NCI-H774 (cell line): ENCODE measurements around the gene FAM219A.

Experiments used
- DNase-seq: peaks from one replicate; lab custom pipeline; 2025; lab: John Stamatoyannopoulos, UW

The FAM219A gene

GRCh38 chr9:34458013-34458958 lies at the start of gene FAM219A, which contains the start of gene DNAI1:
Gene FAM219A (minus strand): TSS chr9:34458570. CDS start chr9:34458263, 307 bp downstream.
Gene DNAI1 (plus strand): TSS chr9:34458805. CDS start chr9:34459006, 201 bp downstream.
- DNase-seq: peak; percentile 98

DNA sequence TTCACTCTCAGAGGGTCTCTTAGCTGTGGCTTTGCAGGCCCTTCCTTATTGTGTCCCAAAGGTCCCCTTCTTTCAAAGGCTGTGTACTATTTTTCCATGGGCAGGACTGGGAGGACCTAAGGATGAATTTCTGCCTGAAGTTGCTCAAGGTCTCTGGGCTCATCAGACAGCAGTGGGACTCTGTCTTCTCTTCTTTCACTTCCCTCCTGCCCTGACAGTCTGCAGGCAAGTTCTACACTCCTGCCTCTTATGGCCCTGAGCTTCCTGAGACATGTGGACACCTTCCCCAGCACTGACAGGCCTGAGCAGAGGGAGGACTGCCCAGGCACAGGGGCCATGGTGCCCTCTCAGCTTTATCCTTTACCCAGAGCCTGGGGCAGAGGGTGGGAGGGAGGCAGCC lies 49.6 kb upstream of the FAM219A start:
- DNase-seq: no peak

- DNase-seq: no peak
Observed at GRCh38 chr9:34507556-34507955, 49.2 kb upstream of the FAM219A start.

- no peak for DNase-seq
Observed at GRCh38 chr9:34506623-34507022, 48.3 kb upstream of the FAM219A start.

DNA sequence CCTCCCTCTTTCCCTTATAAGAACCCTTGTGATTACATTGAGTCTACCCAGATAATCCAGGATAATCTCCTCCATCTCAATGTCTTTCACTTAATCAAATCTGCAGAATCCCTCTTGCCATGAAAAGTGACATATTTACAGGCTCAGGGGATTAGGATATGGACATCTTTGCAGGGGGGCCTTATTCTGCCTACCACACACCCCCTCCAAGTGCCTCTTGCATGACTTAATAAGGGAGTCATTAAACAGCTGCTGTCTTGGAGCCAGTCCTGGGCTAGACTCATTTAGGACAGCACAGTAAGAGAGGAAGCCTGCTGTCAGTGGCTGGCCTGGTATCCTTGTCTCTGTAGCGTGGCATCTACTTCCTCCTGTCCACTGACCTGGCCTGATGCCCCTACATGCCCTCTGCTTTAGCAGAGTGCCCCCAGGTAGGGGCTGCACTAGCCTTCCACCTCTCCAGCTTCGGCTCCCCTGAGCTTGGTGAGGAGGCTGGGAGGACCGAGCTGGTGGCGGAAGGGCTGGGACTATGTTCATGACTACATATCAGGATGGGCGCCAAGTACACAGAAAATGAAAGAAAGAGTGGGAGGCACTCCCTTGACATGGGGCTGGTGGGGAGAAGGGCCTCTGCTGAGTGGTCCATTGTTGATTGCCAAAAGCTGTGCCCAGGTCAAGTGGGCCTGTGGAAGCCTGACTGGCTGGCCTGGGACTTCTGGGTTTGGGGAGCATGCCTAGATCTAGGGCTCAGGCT lies 47.2 kb upstream of the FAM219A start:
- no peak for DNase-seq

- DNase-seq: no peak
Observed at GRCh38 chr9:34503406-34503805, 45.0 kb upstream of the FAM219A start.

- no peak for DNase-seq
Observed at GRCh38 chr9:34502891-34503290, 44.5 kb upstream of the FAM219A start.

- DNase-seq: no peak
Observed at GRCh38 chr9:34502471-34502870, 44.1 kb upstream of the FAM219A start.

DNA sequence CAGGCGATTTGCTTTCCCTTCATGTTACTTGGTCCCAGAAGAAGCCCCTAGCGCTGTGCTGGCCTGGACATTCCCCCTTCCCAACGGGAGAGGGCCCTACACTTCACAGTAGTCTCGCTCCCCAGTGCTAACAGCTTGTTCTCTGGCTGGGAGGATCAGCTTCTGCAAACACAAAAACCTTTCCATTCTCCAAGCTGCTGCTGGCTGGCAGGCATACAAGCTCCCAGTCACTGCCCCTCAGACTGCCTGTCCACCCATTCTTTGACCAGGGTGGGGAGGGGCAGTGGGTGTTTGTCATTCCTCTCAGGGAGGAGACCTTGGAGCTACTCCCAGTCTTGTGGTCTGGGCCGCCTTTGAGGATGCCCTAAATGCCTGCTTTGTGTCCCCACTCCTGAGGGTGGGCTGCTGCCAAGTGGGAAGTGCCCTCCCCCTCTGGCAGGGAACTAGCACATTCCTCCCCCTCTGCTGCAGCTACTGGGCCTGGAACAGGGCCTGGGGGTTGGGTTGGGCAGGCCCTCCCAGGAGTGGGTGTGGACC lies 43.6 kb upstream of the FAM219A start:
- DNase-seq: no peak

DNA sequence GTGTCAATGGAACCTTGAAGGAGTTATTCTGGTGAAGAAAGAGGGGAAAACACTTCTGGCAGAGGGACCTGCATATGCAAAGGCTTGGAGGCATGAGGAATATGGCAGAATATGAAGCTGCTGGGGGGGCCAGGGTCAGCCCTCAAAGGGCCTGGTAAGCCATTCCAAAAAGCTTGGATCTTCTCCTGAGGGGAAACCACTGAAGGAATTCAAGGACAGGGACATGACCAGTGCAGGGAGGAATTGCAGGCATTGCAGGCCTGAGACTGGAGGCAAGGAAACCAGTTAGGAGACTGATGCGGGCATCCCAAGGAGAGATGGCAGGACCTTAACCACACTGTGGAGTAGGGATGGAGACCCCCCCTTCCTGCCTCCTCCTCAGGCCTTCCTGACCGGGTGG lies 43.0 kb upstream of the FAM219A start:
- DNase-seq: no peak

DNA sequence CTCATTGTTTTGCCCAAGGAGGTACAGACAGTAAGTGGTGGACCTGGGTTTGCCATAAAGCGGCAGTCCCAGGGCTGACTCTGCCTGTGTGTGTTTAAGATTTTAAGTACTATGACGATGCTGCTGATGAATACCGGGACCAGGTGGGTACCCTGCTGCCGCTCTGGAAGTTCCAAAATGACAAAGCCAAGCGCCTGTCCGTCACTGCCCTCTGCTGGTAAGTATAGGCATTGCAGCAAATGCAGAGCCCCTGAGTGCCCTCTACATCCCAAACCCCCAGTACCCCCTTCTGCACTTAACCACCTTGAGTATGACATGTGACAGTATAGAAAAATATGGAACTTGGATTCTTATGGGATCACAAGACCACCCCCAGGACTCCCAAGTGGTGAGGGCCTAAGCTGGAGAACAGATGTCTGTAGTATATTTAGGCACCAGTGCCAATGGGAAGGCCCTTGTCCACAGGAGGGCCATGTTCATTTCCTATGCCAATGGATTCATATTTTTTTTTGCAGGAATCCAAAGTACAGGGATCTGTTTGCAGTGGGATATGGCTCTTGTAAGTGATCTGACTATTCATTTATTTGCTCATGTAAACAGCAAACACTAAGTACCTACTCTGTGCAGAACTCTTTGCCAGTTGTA lies 42.4 kb upstream of the FAM219A start:
- DNase-seq: peak; percentile 30

- no peak for DNase-seq
Observed at GRCh38 chr9:34499076-34499475, 40.7 kb upstream of the FAM219A start.

DNA sequence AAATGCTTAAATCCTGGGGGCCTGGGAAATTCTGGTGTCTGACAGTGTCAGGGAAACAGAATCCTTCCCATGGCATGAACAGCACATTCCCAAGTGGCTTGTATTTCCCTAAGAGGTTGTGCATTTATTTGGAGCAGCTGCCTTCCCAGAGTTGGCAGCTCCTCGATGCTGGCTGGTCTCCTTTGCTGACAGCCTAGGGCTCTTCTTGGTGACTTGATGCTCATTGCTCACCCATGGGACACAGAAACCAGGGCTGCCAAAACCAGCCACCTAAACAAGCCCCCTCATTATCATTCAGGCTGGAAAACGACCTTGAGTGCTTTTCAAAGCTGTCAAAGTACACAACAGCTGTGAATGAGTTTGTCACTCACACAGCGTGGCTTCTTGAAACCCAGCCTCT lies 40.2 kb upstream of the FAM219A start:
- no peak for DNase-seq

DNA sequence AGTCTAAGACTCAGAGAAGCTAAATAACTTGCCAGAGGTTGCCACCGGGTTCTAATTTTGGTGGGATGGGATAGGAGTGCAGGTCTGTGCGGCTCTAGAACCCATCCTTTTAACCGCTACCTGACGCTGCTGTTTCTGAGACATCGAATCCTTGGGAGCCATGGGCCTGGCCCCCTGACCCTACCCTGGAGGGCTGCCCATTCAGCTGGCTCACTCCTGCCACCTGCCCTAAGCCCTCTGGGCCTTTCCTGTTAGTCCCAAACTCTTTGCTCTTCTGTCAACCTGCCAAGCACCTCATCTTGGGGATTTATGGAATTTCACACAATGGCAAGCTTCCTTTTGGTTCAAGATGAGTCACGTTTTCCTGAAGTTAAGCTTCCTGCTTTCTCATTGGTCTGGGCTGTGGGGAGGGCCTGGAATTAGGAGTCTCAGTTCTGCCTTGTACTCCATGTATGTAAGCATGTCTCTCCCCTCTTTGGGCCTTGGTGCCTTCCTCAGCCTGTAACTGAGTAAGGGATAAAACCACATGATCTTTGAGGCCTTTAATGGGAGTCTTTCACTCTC lies 37.9 kb upstream of the FAM219A start:
- no peak for DNase-seq

DNA sequence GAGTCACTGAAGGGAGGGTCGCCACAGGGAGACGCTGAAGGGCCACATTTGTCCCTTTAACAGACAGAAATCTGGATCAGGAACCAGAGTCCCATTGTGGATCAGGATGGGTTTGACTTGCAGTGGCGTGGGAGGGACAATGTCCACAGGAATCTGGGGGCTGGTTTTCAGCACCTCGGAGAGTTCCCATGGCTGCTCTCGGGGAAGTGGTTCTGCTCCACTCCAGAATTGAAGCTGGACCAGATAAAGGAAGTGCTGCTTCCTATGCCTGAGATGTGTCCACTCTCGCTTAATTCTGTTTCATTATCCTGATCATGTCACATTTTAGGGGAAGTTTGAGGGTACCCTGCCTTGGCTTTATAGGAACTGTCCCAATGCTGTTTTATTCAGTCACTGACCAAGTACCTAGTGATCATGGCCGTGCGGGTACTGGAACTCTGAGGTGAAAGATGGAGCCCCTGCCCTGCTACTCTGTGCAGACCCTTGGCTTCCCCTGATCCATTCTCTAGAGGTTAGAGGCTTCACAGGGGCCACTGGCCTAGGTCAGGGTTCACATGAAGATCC lies 35.7 kb upstream of the FAM219A start:
- DNase-seq: no peak

GRCh38 chr9:34492051-34492450 lies 33.7 kb upstream of the FAM219A start:
- no peak for DNase-seq

GRCh38 chr9:34491596-34491995 lies 33.2 kb upstream of the FAM219A start:
- DNase-seq: no peak

GRCh38 chr9:34490760-34491159 lies 32.4 kb upstream of the FAM219A start:
- DNase-seq: no peak

- DNase-seq: no peak
Observed at GRCh38 chr9:34490360-34490759, 32.0 kb upstream of the FAM219A start.

DNA sequence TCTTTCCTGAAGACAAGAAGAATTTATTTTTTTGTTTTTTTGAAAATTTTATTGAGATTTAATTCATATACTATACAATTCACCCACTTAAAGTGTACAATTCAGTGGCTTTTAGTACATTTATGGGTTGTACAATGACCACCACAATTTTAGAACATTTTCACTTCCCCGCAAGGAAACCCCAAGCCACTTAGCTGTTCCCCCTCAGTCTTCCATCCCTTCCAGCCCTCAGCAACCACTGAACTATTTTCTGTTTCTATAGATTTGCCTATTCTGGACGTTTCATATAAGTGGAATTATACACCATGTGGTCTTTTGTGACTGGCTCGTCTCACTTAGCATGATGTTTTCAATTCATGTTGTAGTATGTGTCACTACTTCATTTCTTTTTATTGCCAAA lies 28.2 kb upstream of the FAM219A start:
- DNase-seq: no peak

GRCh38 chr9:34485822-34486221 lies 27.5 kb upstream of the FAM219A start:
- DNase-seq: no peak

DNA sequence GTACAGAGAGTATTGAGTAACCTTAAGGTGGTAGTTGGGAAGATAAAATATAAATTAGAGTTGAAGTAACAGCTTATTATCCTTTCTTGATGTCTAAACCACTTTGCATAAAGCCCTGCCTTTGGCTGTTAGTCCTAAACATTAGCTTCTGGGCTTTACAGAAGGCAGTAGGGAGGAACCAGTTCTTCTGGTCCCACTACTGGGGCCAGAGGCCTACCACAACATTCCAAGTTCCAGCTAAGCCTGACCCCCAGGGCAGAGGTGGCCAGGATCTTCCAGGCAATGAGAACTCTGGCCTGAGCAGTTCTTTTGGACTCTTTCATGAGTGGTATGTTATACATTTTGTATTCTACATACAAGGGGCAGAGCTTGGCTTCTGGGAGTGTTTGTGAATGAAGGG lies 26.3 kb upstream of the FAM219A start:
- no peak for DNase-seq
